MCF 10A (cell line): Measurements from ENCODE around the gene DYRK1A. TPM values are rescaled to one million over a fixed set of nuclear protein-coding genes. Genes with fewer than 3 reads are reported as not detected.
A peak's percentile ranks its signal among the peaks of the same experiment; 100 is the strongest.

ENCODE experiments used
- BruUV-seq: library from RNA; stranded (reverse); fragments of 400-500 nt; replicated peaks from 2 replicates; lab custom pipeline; 2021; lab: Mats Ljungman, UMichigan
- CTCF ChIA-PET: fragments of 300-600 bp; sonication (Branson Sonifier 250); formaldehyde crosslinking; extraction: SDS; loops from one replicate; lab custom pipeline; 2021; ENCODE audit warnings: antibody characterized with exemption, inconsistent platforms; lab: Yijun Ruan, JAX
- POLR2A ChIA-PET: fragments of 300-600, 350-650 bp; sonication (Branson Sonifier 250); formaldehyde crosslinking; extraction: SDS; loops from one replicate; lab custom pipeline; 2020; ENCODE audit warnings: antibody characterized with exemption, inconsistent platforms; lab: Yijun Ruan, JAX
- DNase-seq: peaks from one replicate; pipeline ENCODE4 v3.0.0-alpha.2; 2018; ENCODE audit not compliant: unreplicated experiment
- H3K27ac Mint-ChIP-seq: one replicate; pipeline ENCODE4 v1.8.0; 2022; ENCODE audit warnings: mild to moderate bottlenecking, low read depth, mixed read lengths; ENCODE audit not compliant: unreplicated experiment
- H3K27me3 Mint-ChIP-seq: one replicate; pipeline ENCODE4 v1.8.0; 2022; ENCODE audit warnings: mixed read lengths; ENCODE audit not compliant: insufficient read depth, unreplicated experiment
- H3K36me3 Mint-ChIP-seq: one replicate; pipeline ENCODE4 v1.8.0; 2022; ENCODE audit warnings: mild to moderate bottlenecking, moderate library complexity, mixed read lengths; ENCODE audit not compliant: insufficient read depth, unreplicated experiment
- H3K4me1 Mint-ChIP-seq: one replicate; pipeline ENCODE4 v1.8.0; 2022; ENCODE audit warnings: mixed read lengths; ENCODE audit not compliant: insufficient read depth, unreplicated experiment
- H3K4me3 Mint-ChIP-seq: one replicate; pipeline ENCODE4 v1.8.0; 2022; ENCODE audit warnings: mild to moderate bottlenecking, moderate library complexity, mixed read lengths; ENCODE audit not compliant: unreplicated experiment
- H3K9me3 Mint-ChIP-seq: one replicate; pipeline ENCODE4 v1.8.0; 2022; ENCODE audit warnings: mixed read lengths; ENCODE audit not compliant: unreplicated experiment
- CTCF ChIP-seq: fragments of 200-600 bp; IDR thresholded peaks from one replicate; pipeline ENCODE4 v1.8.0; 2022; ENCODE audit warnings: antibody characterized with exemption, mild to moderate bottlenecking; ENCODE audit not compliant: unreplicated experiment
- intact Hi-C: fragments of 100-400 bp; cut with micrococcal nuclease; formaldehyde crosslinking; loops from 2 replicates; pipeline ENCODE4 v1.14.1; 2022
- total RNA-seq: library from RNA; stranded (reverse); gene quantifications from 2 replicates; pipeline ENCODE4 v1.2.3, GENCODE V29; 2022

Gene DYRK1A
- total RNA-seq, 1 experiment from 2014 or later = 58.6 TPM

- no TSS peak for BruUV-seq
- no peak for DNase-seq
- peaks cover 7% of the 10 kb centered on the region for H3K9me3 Mint-ChIP-seq
- H3K27ac Mint-ChIP-seq = no peak overlapping the region
- CTCF ChIA-PET = interaction anchor here (0.6 kb wide), 1 partner anchor 10 kb away, joined by 3 read pairs; no protein-coding TSS in a partner anchor
- POLR2A ChIA-PET = interaction anchor here (0.6 to 2.9 kb wide), 8 partner anchors 8 to 182 kb away, joined by 3 to 14 read pairs (median 5); partner anchors contain the start of gene VPS26C
- H3K36me3 Mint-ChIP-seq = no peaks in the 10 kb centered on the region
- TF ChIP-seq CTCF = no peak
- H3K27me3 Mint-ChIP-seq = no peaks in the 10 kb centered on the region
- H3K4me3 Mint-ChIP-seq = no peak overlapping the region
- peaks cover 40% of the 10 kb centered on the region for H3K4me1 Mint-ChIP-seq
- intact Hi-C loops = no loop called here
These were observed 15.5 kb downstream of the DYRK1A start for GRCh38 chr21:37381883-37382585.

DNA sequence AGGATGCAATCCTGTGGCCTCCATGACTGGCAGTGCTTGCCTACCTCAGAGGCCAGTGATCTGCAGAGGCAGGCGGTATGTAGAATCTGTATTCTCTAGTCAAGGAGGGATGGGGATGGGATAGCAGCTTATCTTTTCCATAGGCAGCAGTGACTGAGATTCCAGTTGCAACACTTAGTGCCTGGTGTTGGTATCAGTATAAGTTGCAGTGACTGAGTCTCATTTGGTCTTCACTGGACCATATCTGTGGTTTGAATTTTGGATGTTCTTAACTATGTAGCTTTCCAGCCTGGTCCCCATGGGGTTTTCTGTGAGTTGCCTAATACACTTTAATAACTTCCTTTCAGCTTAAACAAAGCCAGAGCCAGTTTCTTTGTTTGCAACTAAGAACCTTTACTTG, 16.5 kb downstream of the DYRK1A start:
- peak overlapping the region; percentile 11 for H3K27ac Mint-ChIP-seq
- intact Hi-C loops = no loop called here
- CTCF ChIA-PET = interaction anchor here (0.5 kb wide), 1 partner anchor 143 kb away, joined by 5 read pairs; no protein-coding TSS in a partner anchor
- no peak for DNase-seq
- no peak overlapping the region for H3K4me3 Mint-ChIP-seq
- peaks cover 7% of the 10 kb centered on the region for H3K9me3 Mint-ChIP-seq
- POLR2A ChIA-PET = interaction anchor here (0.9 to 2.1 kb wide), 3 partner anchors 8 to 81 kb away, joined by 4 to 8 read pairs (median 8); no protein-coding TSS in a partner anchor
- no peaks in the 10 kb centered on the region for H3K36me3 Mint-ChIP-seq
- BruUV-seq = no TSS peak
- H3K27me3 Mint-ChIP-seq = no peaks in the 10 kb centered on the region
- no peak for TF ChIP-seq CTCF
- H3K4me1 Mint-ChIP-seq = peaks cover 40% of the 10 kb centered on the region

DNA sequence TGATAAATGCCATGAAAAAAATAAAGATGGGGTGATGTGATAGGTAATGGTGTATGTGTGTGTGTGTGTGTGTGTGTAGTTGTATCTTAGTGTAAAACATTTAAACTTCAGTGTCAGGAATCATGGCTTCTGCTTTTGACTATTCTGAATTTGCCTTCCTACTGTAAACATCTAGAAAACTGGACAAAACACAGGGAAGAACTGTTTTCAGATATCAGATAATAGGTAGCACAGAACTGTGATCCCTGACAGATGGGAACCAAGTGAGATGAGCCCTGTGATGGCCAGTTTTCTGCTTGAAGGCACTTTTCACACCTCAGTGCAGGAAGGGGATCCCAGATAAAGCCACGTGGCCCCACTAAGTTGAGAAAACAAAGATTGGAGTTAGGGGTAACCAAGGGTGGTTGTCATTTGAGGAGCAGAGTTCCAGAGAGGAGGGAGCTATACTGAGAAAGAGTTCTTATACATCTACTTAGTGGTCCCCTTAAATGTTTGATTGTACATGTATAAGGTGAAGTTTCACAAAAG, 17.3 kb downstream of the DYRK1A start:
- no peak for TF ChIP-seq CTCF
- Mint-ChIP-seq H3K27ac (peak overlapping the region; percentile 11), H3K36me3 (no peaks in the 10 kb centered on the region), H3K4me3 (no peak overlapping the region), H3K9me3 (peaks cover 7% of the 10 kb centered on the region), H3K27me3 (no peaks in the 10 kb centered on the region), H3K4me1 (peaks cover 35% of the 10 kb centered on the region)
- CTCF ChIA-PET = interaction anchor here (0.5 to 0.6 kb wide), 2 partner anchors 10 to 33 kb away, joined by 3 read pairs; no protein-coding TSS in a partner anchor
- POLR2A ChIA-PET = interaction anchor here (2.1 kb wide), 1 partner anchor 10 kb away, joined by 8 read pairs; no protein-coding TSS in a partner anchor
- intact Hi-C loops = no loop called here
- no TSS peak for BruUV-seq
- DNase-seq = no peak

DNA sequence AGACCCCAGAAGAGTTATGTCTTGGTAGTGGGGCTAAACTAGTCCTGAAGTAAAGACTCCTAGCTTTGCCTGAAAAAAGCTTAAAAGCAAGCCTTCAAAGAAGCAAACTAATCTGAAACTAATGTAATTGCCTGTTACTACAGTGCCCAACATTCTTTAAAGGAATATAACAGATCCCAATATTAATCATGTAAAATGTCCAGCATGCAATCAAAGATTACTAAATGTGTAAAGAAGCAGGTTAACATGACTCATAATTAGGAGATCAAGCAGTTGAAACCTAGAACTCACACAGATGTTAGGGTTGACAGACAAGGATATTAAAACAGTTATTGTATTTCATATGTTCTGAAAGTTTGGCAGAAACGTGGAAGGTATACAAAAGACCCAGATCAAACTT, 17.8 kb downstream of the DYRK1A start:
- no peak for TF ChIP-seq CTCF
- BruUV-seq = no TSS peak
- Mint-ChIP-seq H3K4me3 (no peak overlapping the region), H3K4me1 (peaks cover 31% of the 10 kb centered on the region), H3K9me3 (peaks cover 7% of the 10 kb centered on the region), H3K36me3 (no peaks in the 10 kb centered on the region), H3K27me3 (no peaks in the 10 kb centered on the region), H3K27ac (no peak overlapping the region)
- intact Hi-C loops = no loop called here
- POLR2A ChIA-PET = interaction anchor here (1.6 kb wide), 1 partner anchor 11 kb away, joined by 4 read pairs; no protein-coding TSS in a partner anchor
- no peak for DNase-seq
- CTCF ChIA-PET = no interaction called here
